Measurements from ENCODE around the gene CCDC6. TPM values are rescaled to one million over a fixed set of nuclear protein-coding genes. Genes with fewer than 3 reads are reported as not detected.

CCDC6 gene
- polyA plus RNA-seq, 1 donor from 2014 or later, result 20.1 TPM

DNA sequence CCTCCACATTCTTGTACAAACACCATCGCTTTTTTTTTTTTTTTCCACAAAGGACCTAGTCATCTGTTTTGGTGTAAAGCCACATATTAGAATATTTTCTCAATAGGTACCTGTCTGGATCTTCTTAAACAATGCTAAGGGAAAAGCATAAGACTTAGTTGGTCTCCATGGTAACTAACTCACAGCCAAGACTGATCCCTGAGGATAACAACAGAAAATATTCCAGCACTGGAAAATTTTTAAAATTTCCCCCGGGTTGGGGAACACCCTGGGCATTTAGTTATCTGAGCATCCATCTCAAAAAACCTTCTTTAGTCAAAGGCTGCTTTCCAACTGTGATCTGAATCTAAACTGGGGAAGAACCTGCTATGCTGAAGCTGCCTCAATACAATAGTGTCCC is 43.7 kb upstream of the CCDC6 start:
- peak overlapping the region; percentile 4 for H3K4me2 ChIP-seq (ENCODE audit: low read length)
- H3K36me3 ChIP-seq (ENCODE audit: insufficient read depth, low read length), result no peaks in the 10 kb centered on the region
- no peaks in the 10 kb centered on the region for H3F3A ChIP-seq (ENCODE audit: insufficient read depth, low read length, poor library complexity, severe bottlenecking)
- TF ChIP-seq POLR2AphosphoS5 (IDR thresholded peaks at IDR 0.05) (no peak), TAF1 (IDR thresholded peaks at IDR 0.05; ENCODE audit: low read depth) (no peak)
- no peak overlapping the region for H3K27ac ChIP-seq (ENCODE audit: low read length)
- no peaks in the 10 kb centered on the region for H3K9me3 ChIP-seq (ENCODE audit: low read length)
- H3K79me2 ChIP-seq (replicated peaks; ENCODE audit: insufficient read depth, low read length), result no peaks in the 10 kb centered on the region
- no peak overlapping the region for H3K4me3 ChIP-seq (ENCODE audit: low read length)
- no peak overlapping the region for H2AFZ ChIP-seq (ENCODE audit: low read depth, low read length)
- H3K9me2 ChIP-seq (ENCODE audit: insufficient read depth, low read length), result no peaks in the 10 kb centered on the region
- H3K27me3 ChIP-seq (ENCODE audit: insufficient read depth, low read depth, low read length), result no peaks in the 10 kb centered on the region
- H4K20me1 ChIP-seq (ENCODE audit: insufficient read depth), result no peaks in the 10 kb centered on the region
- no peak overlapping the region for H3K9ac ChIP-seq (ENCODE audit: low read length)

DNA sequence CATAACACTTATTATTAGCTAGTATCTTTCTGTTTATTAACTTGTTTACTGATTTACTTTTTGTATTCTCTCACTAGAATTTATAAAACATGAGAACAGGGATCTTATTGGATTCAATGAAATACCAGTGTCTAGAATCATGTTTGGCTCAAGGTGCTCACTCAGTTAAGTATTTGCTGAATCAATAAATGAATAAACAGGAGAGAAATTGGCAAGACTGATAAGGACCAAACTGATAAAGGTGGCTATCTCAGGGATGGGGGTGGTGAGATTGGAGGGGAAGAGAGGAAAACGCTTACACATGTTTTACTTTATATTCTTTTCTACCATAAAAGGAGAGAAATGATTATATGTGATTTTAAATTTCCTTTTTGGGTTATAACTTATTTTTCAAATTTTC is 43.3 kb upstream of the CCDC6 start:
- Histone ChIP-seq H3K27ac (ENCODE audit: low read length) (no peak overlapping the region), H3K9ac (ENCODE audit: low read length) (no peak overlapping the region), H2AFZ (ENCODE audit: low read depth, low read length) (no peak overlapping the region), H4K20me1 (ENCODE audit: insufficient read depth) (no peaks in the 10 kb centered on the region), H3F3A (ENCODE audit: insufficient read depth, low read length, poor library complexity, severe bottlenecking) (no peaks in the 10 kb centered on the region), H3K9me2 (ENCODE audit: insufficient read depth, low read length) (no peaks in the 10 kb centered on the region), H3K36me3 (ENCODE audit: insufficient read depth, low read length) (no peaks in the 10 kb centered on the region), H3K9me3 (ENCODE audit: low read length) (no peaks in the 10 kb centered on the region), H3K4me3 (ENCODE audit: low read length) (no peak overlapping the region), H3K27me3 (ENCODE audit: insufficient read depth, low read depth, low read length) (no peaks in the 10 kb centered on the region), H3K79me2 (replicated peaks; ENCODE audit: insufficient read depth, low read length) (no peaks in the 10 kb centered on the region), H3K4me2 (ENCODE audit: low read length) (no peak overlapping the region)
- TF ChIP-seq RAD21 (conservative IDR thresholded peaks at IDR 0.05), result no peak
- no peak for TF ChIP-seq EZH2 (IDR thresholded peaks at IDR 0.05; ENCODE audit: borderline replicate concordance, insufficient read depth, low read length, poor library complexity, severe bottlenecking)
- TF ChIP-seq TAF1 (IDR thresholded peaks at IDR 0.05; ENCODE audit: low read depth), result no peak
- no peak for TF ChIP-seq CTCF (IDR thresholded peaks at IDR 0.05; ENCODE audit: poor library complexity, severe bottlenecking)
- no peak for TF ChIP-seq EP300 (conservative IDR thresholded peaks at IDR 0.05; ENCODE audit: poor library complexity, severe bottlenecking)
- TF ChIP-seq MXI1 (conservative IDR thresholded peaks at IDR 0.05; ENCODE audit: poor library complexity, severe bottlenecking), result no peak
- TF ChIP-seq SMC3 (conservative IDR thresholded peaks at IDR 0.05; ENCODE audit: poor library complexity), result no peak
- no peak for TF ChIP-seq POLR2AphosphoS5 (IDR thresholded peaks at IDR 0.05)

- Histone ChIP-seq H3K9ac (ENCODE audit: low read length) (no peak overlapping the region), H3F3A (ENCODE audit: insufficient read depth, low read length, poor library complexity, severe bottlenecking) (no peaks in the 10 kb centered on the region), H3K4me2 (ENCODE audit: low read length) (no peak overlapping the region), H3K9me2 (ENCODE audit: insufficient read depth, low read length) (no peaks in the 10 kb centered on the region), H3K9me3 (ENCODE audit: low read length) (no peaks in the 10 kb centered on the region), H3K27me3 (ENCODE audit: insufficient read depth, low read depth, low read length) (no peaks in the 10 kb centered on the region), H3K4me3 (ENCODE audit: low read length) (no peak overlapping the region), H3K79me2 (replicated peaks; ENCODE audit: insufficient read depth, low read length) (no peaks in the 10 kb centered on the region), H2AFZ (ENCODE audit: low read depth, low read length) (no peak overlapping the region), H3K27ac (ENCODE audit: low read length) (no peak overlapping the region), H3K36me3 (ENCODE audit: insufficient read depth, low read length) (no peaks in the 10 kb centered on the region), H4K20me1 (ENCODE audit: insufficient read depth) (no peaks in the 10 kb centered on the region)
- TF ChIP-seq RAD21 (conservative IDR thresholded peaks at IDR 0.05) (no peak), TAF1 (IDR thresholded peaks at IDR 0.05; ENCODE audit: low read depth) (no peak), EP300 (conservative IDR thresholded peaks at IDR 0.05; ENCODE audit: poor library complexity, severe bottlenecking) (no peak), EZH2 (IDR thresholded peaks at IDR 0.05; ENCODE audit: borderline replicate concordance, insufficient read depth, low read length, poor library complexity, severe bottlenecking) (no peak)
These were observed 39.6 kb upstream of the CCDC6 start for GRCh38 chr10:59945991-59946390.

Measured in neural cell (in vitro differentiated cells).